ENCODE results near the gene SSR1.

SSR1 gene

GRCh38 chr6:7343546-7344475 is 30.8 kb upstream of the SSR1 start:
- TF ChIP-seq EZH2phosphoT487 (conservative IDR thresholded peaks at IDR 0.05; ENCODE audit: low read length): no peak
- TF ChIP-seq, protein P1, sequence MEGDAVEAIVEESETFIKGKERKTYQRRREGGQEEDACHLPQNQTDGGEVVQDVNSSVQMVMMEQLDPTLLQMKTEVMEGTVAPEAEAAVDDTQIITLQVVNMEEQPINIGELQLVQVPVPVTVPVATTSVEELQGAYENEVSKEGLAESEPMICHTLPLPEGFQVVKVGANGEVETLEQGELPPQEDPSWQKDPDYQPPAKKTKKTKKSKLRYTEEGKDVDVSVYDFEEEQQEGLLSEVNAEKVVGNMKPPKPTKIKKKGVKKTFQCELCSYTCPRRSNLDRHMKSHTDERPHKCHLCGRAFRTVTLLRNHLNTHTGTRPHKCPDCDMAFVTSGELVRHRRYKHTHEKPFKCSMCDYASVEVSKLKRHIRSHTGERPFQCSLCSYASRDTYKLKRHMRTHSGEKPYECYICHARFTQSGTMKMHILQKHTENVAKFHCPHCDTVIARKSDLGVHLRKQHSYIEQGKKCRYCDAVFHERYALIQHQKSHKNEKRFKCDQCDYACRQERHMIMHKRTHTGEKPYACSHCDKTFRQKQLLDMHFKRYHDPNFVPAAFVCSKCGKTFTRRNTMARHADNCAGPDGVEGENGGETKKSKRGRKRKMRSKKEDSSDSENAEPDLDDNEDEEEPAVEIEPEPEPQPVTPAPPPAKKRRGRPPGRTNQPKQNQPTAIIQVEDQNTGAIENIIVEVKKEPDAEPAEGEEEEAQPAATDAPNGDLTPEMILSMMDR (IDR thresholded peaks at IDR 0.05; ENCODE audit: insufficient read depth, low read length, poor library complexity, severe bottlenecking): no peak
- Histone ChIP-seq H3K4me2 (ENCODE audit: low read depth, low read length, poor library complexity, severe bottlenecking) (no peak overlapping the region), H3K9me2 (replicated peaks; ENCODE audit: insufficient read depth, low read length) (no peaks in the 10 kb centered on the region), H3K27me3 (ENCODE audit: low read length) (no peaks in the 10 kb centered on the region), H3K27ac (ENCODE audit: low read depth, low read length) (no peak overlapping the region), H2AFZ (ENCODE audit: low read depth, low read length, severe bottlenecking) (no peak overlapping the region), H3K9ac (ENCODE audit: low read length) (no peak overlapping the region), H4K20me1 (ENCODE audit: low read depth, low read length) (no peaks in the 10 kb centered on the region), H3K4me3 (ENCODE audit: insufficient read depth, low read length, poor library complexity, severe bottlenecking) (no peak overlapping the region), H3K79me2 (ENCODE audit: insufficient read depth, low read length) (no peaks in the 10 kb centered on the region), H3K9me3 (ENCODE audit: insufficient read depth, low read length) (no peaks in the 10 kb centered on the region), H3K36me3 (ENCODE audit: low read length) (no peaks in the 10 kb centered on the region), H3F3A (ENCODE audit: insufficient read depth) (no peaks in the 10 kb centered on the region)

DNA sequence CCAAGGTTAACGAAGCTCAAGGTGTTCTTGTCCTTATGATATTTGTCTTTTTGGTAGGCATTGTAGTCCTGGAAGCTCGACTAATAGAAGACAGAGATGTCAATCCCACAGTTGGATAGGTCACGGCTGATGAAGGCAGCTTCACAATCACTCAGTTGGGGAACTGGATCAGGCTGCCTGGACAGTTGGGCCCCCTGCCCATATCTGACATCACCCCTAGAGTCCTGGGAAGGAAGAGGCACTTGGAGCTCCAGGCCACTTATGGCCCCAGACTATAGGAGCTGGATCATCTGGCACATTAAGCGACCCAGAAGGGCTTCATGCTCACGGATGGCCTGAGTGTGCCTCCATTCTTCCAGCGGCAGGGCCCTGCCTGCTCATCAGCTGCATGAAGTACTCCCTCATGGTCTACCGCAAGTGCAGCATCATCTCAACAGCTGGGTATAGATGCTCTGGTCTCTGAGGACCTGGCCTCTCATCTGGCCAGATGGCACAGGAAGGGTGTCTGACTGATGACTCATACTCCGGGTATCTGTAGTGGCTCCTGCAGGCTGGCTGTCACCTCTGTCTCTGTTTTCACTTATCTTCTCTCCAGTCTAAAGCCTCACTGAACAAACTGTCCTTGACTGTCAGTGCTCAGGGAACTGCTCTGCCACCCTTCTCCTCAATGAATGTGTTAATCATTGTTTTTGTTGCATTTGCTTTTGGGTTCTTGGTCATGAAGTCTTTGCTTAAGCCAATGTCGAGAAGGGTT is 29.2 kb upstream of the SSR1 start:
- no peak overlapping the region for H3K4me2 ChIP-seq (ENCODE audit: low read depth, low read length, poor library complexity, severe bottlenecking)
- no peak overlapping the region for H3K4me3 ChIP-seq (ENCODE audit: insufficient read depth, low read length, poor library complexity, severe bottlenecking)
- H3K79me2 ChIP-seq (ENCODE audit: insufficient read depth, low read length): no peaks in the 10 kb centered on the region
- H3K9me3 ChIP-seq (ENCODE audit: insufficient read depth, low read length): no peaks in the 10 kb centered on the region
- H3K27me3 ChIP-seq (ENCODE audit: low read length): no peaks in the 10 kb centered on the region
- H3K9ac ChIP-seq (ENCODE audit: low read length): no peak overlapping the region
- no peak overlapping the region for H3K27ac ChIP-seq (ENCODE audit: low read depth, low read length)
- no peaks in the 10 kb centered on the region for H3F3A ChIP-seq (ENCODE audit: insufficient read depth)
- H4K20me1 ChIP-seq (ENCODE audit: low read depth, low read length): no peaks in the 10 kb centered on the region
- H3K36me3 ChIP-seq (ENCODE audit: low read length): no peaks in the 10 kb centered on the region
- H3K9me2 ChIP-seq (replicated peaks; ENCODE audit: insufficient read depth, low read length): no peaks in the 10 kb centered on the region
- no peak for TF ChIP-seq EZH2phosphoT487 (conservative IDR thresholded peaks at IDR 0.05; ENCODE audit: low read length)
- TF ChIP-seq, protein P1 (IDR thresholded peaks at IDR 0.05; ENCODE audit: insufficient read depth, low read length, poor library complexity, severe bottlenecking): no peak
- no peak overlapping the region for H2AFZ ChIP-seq (ENCODE audit: low read depth, low read length, severe bottlenecking)

- Histone ChIP-seq H3K4me3 (ENCODE audit: insufficient read depth, low read length, poor library complexity, severe bottlenecking) (no peak overlapping the region), H3K9ac (ENCODE audit: low read length) (no peak overlapping the region), H3K4me2 (ENCODE audit: low read depth, low read length, poor library complexity, severe bottlenecking) (no peak overlapping the region), H3K36me3 (ENCODE audit: low read length) (no peaks in the 10 kb centered on the region), H3K27me3 (ENCODE audit: low read length) (no peaks in the 10 kb centered on the region), H3K9me2 (replicated peaks; ENCODE audit: insufficient read depth, low read length) (no peaks in the 10 kb centered on the region), H2AFZ (ENCODE audit: low read depth, low read length, severe bottlenecking) (no peak overlapping the region), H3K27ac (ENCODE audit: low read depth, low read length) (no peak overlapping the region), H3K9me3 (ENCODE audit: insufficient read depth, low read length) (no peaks in the 10 kb centered on the region), H3K79me2 (ENCODE audit: insufficient read depth, low read length) (no peaks in the 10 kb centered on the region), H4K20me1 (ENCODE audit: low read depth, low read length) (no peaks in the 10 kb centered on the region), H3F3A (ENCODE audit: insufficient read depth) (no peaks in the 10 kb centered on the region)
- TF ChIP-seq, protein P1 (IDR thresholded peaks at IDR 0.05; ENCODE audit: insufficient read depth, low read length, poor library complexity, severe bottlenecking): no peak
- TF ChIP-seq EZH2phosphoT487 (conservative IDR thresholded peaks at IDR 0.05; ENCODE audit: low read length): no peak
Observed at GRCh38 chr6:7341271-7341670, 28.3 kb upstream of the SSR1 start.

Measured in SU-DHL-6 (cell line).